ENCODE measurements around the gene DNAAF9. TPM values are rescaled to one million over a fixed set of nuclear protein-coding genes. Genes with fewer than 3 reads are reported as not detected.

DNAAF9 gene
- total and polyA plus RNA-seq, 2 of the 8 experiments (the other 6 are each of a cell fraction or from before 2014, with no cell fraction given) = 2.6 to 5.7 TPM

DNA sequence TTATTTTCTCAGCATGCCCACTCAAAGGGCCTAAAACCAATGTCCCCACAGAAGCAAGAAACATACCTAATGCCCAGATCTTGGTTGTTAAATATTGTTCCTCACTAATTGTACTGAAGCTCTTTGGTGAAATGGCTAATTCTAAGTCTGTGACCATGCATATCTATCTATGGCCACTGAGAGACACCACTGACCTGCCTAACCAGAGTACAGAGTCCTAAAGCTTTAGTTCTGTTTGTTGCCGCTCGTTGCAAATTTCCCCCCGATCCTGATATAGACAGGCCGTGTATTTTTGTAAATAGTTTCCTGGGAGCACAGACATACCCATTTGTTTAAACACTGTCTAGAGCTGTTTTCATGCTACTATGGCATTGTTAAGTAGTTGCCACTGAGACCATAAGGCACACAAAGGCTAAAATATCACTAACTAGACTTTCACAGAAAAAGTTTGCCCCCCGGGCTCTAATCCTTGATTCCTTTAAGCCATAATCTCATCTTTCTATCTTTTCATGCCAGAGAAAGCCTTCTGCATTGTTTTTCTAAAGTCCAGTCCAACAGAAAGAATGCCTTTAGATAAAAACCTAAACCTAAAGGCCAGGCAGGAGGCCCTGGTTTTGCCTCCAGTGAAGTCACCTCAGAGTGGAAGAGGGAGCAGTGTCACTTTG is 48.7 kb downstream of the DNAAF9 start (continued):
- TF ChIP-seq, protein P1, sequence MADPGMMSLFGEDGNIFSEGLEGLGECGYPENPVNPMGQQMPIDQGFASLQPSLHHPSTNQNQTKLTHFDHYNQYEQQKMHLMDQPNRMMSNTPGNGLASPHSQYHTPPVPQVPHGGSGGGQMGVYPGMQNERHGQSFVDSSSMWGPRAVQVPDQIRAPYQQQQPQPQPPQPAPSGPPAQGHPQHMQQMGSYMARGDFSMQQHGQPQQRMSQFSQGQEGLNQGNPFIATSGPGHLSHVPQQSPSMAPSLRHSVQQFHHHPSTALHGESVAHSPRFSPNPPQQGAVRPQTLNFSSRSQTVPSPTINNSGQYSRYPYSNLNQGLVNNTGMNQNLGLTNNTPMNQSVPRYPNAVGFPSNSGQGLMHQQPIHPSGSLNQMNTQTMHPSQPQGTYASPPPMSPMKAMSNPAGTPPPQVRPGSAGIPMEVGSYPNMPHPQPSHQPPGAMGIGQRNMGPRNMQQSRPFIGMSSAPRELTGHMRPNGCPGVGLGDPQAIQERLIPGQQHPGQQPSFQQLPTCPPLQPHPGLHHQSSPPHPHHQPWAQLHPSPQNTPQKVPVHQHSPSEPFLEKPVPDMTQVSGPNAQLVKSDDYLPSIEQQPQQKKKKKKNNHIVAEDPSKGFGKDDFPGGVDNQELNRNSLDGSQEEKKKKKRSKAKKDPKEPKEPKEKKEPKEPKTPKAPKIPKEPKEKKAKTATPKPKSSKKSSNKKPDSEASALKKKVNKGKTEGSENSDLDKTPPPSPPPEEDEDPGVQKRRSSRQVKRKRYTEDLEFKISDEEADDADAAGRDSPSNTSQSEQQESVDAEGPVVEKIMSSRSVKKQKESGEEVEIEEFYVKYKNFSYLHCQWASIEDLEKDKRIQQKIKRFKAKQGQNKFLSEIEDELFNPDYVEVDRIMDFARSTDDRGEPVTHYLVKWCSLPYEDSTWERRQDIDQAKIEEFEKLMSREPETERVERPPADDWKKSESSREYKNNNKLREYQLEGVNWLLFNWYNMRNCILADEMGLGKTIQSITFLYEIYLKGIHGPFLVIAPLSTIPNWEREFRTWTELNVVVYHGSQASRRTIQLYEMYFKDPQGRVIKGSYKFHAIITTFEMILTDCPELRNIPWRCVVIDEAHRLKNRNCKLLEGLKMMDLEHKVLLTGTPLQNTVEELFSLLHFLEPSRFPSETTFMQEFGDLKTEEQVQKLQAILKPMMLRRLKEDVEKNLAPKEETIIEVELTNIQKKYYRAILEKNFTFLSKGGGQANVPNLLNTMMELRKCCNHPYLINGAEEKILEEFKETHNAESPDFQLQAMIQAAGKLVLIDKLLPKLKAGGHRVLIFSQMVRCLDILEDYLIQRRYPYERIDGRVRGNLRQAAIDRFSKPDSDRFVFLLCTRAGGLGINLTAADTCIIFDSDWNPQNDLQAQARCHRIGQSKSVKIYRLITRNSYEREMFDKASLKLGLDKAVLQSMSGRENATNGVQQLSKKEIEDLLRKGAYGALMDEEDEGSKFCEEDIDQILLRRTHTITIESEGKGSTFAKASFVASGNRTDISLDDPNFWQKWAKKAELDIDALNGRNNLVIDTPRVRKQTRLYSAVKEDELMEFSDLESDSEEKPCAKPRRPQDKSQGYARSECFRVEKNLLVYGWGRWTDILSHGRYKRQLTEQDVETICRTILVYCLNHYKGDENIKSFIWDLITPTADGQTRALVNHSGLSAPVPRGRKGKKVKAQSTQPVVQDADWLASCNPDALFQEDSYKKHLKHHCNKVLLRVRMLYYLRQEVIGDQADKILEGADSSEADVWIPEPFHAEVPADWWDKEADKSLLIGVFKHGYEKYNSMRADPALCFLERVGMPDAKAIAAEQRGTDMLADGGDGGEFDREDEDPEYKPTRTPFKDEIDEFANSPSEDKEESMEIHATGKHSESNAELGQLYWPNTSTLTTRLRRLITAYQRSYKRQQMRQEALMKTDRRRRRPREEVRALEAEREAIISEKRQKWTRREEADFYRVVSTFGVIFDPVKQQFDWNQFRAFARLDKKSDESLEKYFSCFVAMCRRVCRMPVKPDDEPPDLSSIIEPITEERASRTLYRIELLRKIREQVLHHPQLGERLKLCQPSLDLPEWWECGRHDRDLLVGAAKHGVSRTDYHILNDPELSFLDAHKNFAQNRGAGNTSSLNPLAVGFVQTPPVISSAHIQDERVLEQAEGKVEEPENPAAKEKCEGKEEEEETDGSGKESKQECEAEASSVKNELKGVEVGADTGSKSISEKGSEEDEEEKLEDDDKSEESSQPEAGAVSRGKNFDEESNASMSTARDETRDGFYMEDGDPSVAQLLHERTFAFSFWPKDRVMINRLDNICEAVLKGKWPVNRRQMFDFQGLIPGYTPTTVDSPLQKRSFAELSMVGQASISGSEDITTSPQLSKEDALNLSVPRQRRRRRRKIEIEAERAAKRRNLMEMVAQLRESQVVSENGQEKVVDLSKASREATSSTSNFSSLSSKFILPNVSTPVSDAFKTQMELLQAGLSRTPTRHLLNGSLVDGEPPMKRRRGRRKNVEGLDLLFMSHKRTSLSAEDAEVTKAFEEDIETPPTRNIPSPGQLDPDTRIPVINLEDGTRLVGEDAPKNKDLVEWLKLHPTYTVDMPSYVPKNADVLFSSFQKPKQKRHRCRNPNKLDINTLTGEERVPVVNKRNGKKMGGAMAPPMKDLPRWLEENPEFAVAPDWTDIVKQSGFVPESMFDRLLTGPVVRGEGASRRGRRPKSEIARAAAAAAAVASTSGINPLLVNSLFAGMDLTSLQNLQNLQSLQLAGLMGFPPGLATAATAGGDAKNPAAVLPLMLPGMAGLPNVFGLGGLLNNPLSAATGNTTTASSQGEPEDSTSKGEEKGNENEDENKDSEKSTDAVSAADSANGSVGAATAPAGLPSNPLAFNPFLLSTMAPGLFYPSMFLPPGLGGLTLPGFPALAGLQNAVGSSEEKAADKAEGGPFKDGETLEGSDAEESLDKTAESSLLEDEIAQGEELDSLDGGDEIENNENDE (IDR thresholded peaks at IDR 0.05; ENCODE audit: insufficient replicate concordance, low read length) = no peak
- TF ChIP-seq ASH2L (IDR thresholded peaks at IDR 0.05; ENCODE audit: low read length) (no peak), RNF2 (IDR thresholded peaks at IDR 0.05; ENCODE audit: borderline replicate concordance, low read depth, low read length, missing control alignments, poor library complexity, severe bottlenecking) (no peak), CBX8 (IDR thresholded peaks at IDR 0.05; ENCODE audit: borderline replicate concordance, low read depth, low read length) (no peak), MAFK (IDR thresholded peaks at IDR 0.05; ENCODE audit: low read depth, low read length) (no peak)
